HCT116 (cell line): ENCODE measurements around the gene MADD.

Experiments used
- ELF1 ChIP-seq: IDR thresholded peaks from 2 replicates; pipeline ENCODE4 v1.6.1; 2012; ENCODE audit warnings: low read depth, borderline replicate concordance
- POLR2A ChIP-seq: IDR thresholded peaks from 2 replicates; pipeline ENCODE4 v1.7.0; 2011; ENCODE audit warnings: borderline replicate concordance; ENCODE audit not compliant: insufficient read depth, insufficient read length; ENCODE audit errors: extremely low read depth
- TF ChIP-seq, protein P1 (sequence below), 3 experiments: fragments of 200-600 bp in 1 of 3; sonication (generic) in 1 of 3; IDR thresholded peaks in 2 of 3; conservative IDR thresholded peaks in 1 of 3; 2 replicates each; pipeline ENCODE4 v1.5.1; 2012 to 2017; ENCODE audit warnings: low read depth in 2 of 3, low read length in 2 of 3, antibody characterized with exemption in 1 of 3, borderline replicate concordance in 1 of 3, control low read depth in 1 of 3, mild to moderate bottlenecking in 1 of 3, mixed read lengths in 1 of 3, mixed run types in 1 of 3, moderate library complexity in 1 of 3; ENCODE audit not compliant: insufficient read depth in 1 of 3

DNA sequence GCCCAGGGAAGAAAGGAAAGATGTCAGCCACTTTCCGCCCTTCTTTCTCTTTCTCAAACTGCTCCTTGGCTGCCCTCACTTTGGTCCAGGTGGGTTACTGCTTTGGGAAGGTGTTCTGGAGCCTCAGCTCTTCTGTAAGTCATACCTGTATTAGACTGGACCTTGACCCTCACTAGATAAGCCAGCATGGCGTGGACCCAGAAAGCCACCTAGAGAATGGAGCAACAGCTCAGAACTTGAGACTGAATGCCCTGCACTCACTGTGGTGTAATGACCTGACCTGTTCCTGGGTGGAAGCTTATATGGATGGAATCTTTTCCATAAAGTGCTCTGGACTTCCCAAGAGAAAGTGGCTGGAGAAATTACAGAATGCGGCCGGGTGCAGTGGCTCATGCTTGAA lies 36.9 kb upstream of the MADD start:
- TF ChIP-seq POLR2A = no peak
- TF ChIP-seq, protein P1, sequence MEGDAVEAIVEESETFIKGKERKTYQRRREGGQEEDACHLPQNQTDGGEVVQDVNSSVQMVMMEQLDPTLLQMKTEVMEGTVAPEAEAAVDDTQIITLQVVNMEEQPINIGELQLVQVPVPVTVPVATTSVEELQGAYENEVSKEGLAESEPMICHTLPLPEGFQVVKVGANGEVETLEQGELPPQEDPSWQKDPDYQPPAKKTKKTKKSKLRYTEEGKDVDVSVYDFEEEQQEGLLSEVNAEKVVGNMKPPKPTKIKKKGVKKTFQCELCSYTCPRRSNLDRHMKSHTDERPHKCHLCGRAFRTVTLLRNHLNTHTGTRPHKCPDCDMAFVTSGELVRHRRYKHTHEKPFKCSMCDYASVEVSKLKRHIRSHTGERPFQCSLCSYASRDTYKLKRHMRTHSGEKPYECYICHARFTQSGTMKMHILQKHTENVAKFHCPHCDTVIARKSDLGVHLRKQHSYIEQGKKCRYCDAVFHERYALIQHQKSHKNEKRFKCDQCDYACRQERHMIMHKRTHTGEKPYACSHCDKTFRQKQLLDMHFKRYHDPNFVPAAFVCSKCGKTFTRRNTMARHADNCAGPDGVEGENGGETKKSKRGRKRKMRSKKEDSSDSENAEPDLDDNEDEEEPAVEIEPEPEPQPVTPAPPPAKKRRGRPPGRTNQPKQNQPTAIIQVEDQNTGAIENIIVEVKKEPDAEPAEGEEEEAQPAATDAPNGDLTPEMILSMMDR (IDR thresholded peaks at IDR 0.05 in 2 of 3, conservative IDR thresholded peaks at IDR 0.05 in 1 of 3; ENCODE audit: borderline replicate concordance in 1 of 3, insufficient read depth in 1 of 3, low read depth in 2 of 3, low read length in 2 of 3) = no peak
- TF ChIP-seq ELF1 = no peak
